ENCODE data around the gene RALGAPA2. TPM values are rescaled to one million over a fixed set of nuclear protein-coding genes. Genes with fewer than 3 reads are reported as not detected.

The RALGAPA2 gene
- polyA plus RNA-seq, 1 donor from 2014 or later, result 21.8 TPM

- H3K27me3 ChIP-seq (ENCODE audit: insufficient read depth, low read depth, low read length), result no peaks in the 10 kb centered on the region
- H3K9ac ChIP-seq (ENCODE audit: low read length), result no peak overlapping the region
- no peak overlapping the region for H3K4me3 ChIP-seq (ENCODE audit: low read length)
- no peaks in the 10 kb centered on the region for H3F3A ChIP-seq (ENCODE audit: insufficient read depth, low read length, poor library complexity, severe bottlenecking)
- H3K36me3 ChIP-seq (ENCODE audit: insufficient read depth, low read length), result peaks cover 3% of the 10 kb centered on the region
- no peak for TF ChIP-seq CTCF (IDR thresholded peaks at IDR 0.05; ENCODE audit: poor library complexity, severe bottlenecking)
- TF ChIP-seq EZH2 (IDR thresholded peaks at IDR 0.05; ENCODE audit: borderline replicate concordance, insufficient read depth, low read length, poor library complexity, severe bottlenecking), result no peak
- H3K9me3 ChIP-seq (ENCODE audit: low read length), result no peaks in the 10 kb centered on the region
- H3K4me2 ChIP-seq (ENCODE audit: low read length), result no peak overlapping the region
- no peak overlapping the region for H2AFZ ChIP-seq (ENCODE audit: low read depth, low read length)
- H3K9me2 ChIP-seq (ENCODE audit: insufficient read depth, low read length), result no peaks in the 10 kb centered on the region
- no peak overlapping the region for H3K27ac ChIP-seq (ENCODE audit: low read length)
- H4K20me1 ChIP-seq (ENCODE audit: insufficient read depth), result no peaks in the 10 kb centered on the region
- H3K79me2 ChIP-seq (replicated peaks; ENCODE audit: insufficient read depth, low read length), result no peaks in the 10 kb centered on the region
These were observed 157.5 kb downstream of the RALGAPA2 start for GRCh38 chr20:20554951-20555350.

GRCh38 chr20:20553541-20553940 lies 158.9 kb downstream of the RALGAPA2 start:
- Histone ChIP-seq H2AFZ (ENCODE audit: low read depth, low read length) (no peak overlapping the region), H3K27me3 (ENCODE audit: insufficient read depth, low read depth, low read length) (no peaks in the 10 kb centered on the region), H3K27ac (ENCODE audit: low read length) (no peak overlapping the region), H3K9ac (ENCODE audit: low read length) (no peak overlapping the region), H3K4me2 (ENCODE audit: low read length) (no peak overlapping the region), H3K36me3 (ENCODE audit: insufficient read depth, low read length) (peaks cover 3% of the 10 kb centered on the region), H3K9me2 (ENCODE audit: insufficient read depth, low read length) (no peaks in the 10 kb centered on the region), H3K79me2 (replicated peaks; ENCODE audit: insufficient read depth, low read length) (no peaks in the 10 kb centered on the region), H3K9me3 (ENCODE audit: low read length) (no peaks in the 10 kb centered on the region), H3F3A (ENCODE audit: insufficient read depth, low read length, poor library complexity, severe bottlenecking) (no peaks in the 10 kb centered on the region), H3K4me3 (ENCODE audit: low read length) (no peak overlapping the region), H4K20me1 (ENCODE audit: insufficient read depth) (no peaks in the 10 kb centered on the region)
- TF ChIP-seq RAD21 (conservative IDR thresholded peaks at IDR 0.05) (no peak), POLR2AphosphoS5 (IDR thresholded peaks at IDR 0.05) (no peak), EP300 (conservative IDR thresholded peaks at IDR 0.05; ENCODE audit: poor library complexity, severe bottlenecking) (no peak), TAF1 (IDR thresholded peaks at IDR 0.05; ENCODE audit: low read depth) (no peak), SMC3 (conservative IDR thresholded peaks at IDR 0.05; ENCODE audit: poor library complexity) (no peak), REST (IDR thresholded peaks at IDR 0.05; ENCODE audit: borderline replicate concordance) (no peak), MXI1 (conservative IDR thresholded peaks at IDR 0.05; ENCODE audit: poor library complexity, severe bottlenecking) (no peak), CTCF (IDR thresholded peaks at IDR 0.05; ENCODE audit: poor library complexity, severe bottlenecking) (no peak)

Measured in neural cell (in vitro differentiated cells).